ENCODE results near the gene TMEM63A. TPM values are rescaled to one million over a fixed set of nuclear protein-coding genes. Genes with fewer than 3 reads are reported as not detected.

TMEM63A gene
- total and polyA plus RNA-seq, 5 donors from 2014 or later, result 66.9 to 454 (median 70.3) TPM

- Histone ChIP-seq H3K4me3 (ENCODE audit: low read depth, low read length) (no peak overlapping the region), H3K9me3 (ENCODE audit: control insufficient read depth in 2 of 2, low read length in 2 of 2) (no peaks in the 10 kb centered on the region), H3K27me3 (ENCODE audit: control insufficient read depth, insufficient read depth, low read length) (no peaks in the 10 kb centered on the region), H3K27ac (ENCODE audit: insufficient read depth, low read length, poor library complexity, severe bottlenecking) (no peak overlapping the region), H3K4me1 (ENCODE audit: control insufficient read depth, insufficient read depth, low read length, poor library complexity, severe bottlenecking) (peaks cover 33% of the 10 kb centered on the region), H3K36me3 (ENCODE audit: control insufficient read depth, insufficient read depth, low read length) (peaks cover 42% of the 10 kb centered on the region)
- Mint-ChIP-seq H3K4me1 (peaks cover 0 to 61% (median 25%) of the 10 kb centered on the region in 4 donors), H3K4me3 (no peak overlapping the region), H3K27me3 (no peaks in the 10 kb centered on the region), H3K36me3 (peaks cover 16% of the 10 kb centered on the region), H3K9me3 (peaks cover 0 to 2% (median 0%) of the 10 kb centered on the region in 7 donors), H3K27ac (peak overlapping the region in 2 of 3 donors; percentile 32 to 56)
- ATAC-seq (ENCODE audit: low read depth in 2 of 2) (no peak), DNase-seq (no peak)
Measured at GRCh38 chr1:225845097-225845496, 37.1 kb downstream of the TMEM63A start.

- peak overlapping the region; percentile 82 to 91 (median 85) for H3K27ac Mint-ChIP-seq
- no peak overlapping the region for H3K4me3 Mint-ChIP-seq
- H3K27me3 ChIP-seq (ENCODE audit: control insufficient read depth, insufficient read depth, low read length), result no peaks in the 10 kb centered on the region
- no peaks in the 10 kb centered on the region for H3K9me3 ChIP-seq (ENCODE audit: control insufficient read depth in 2 of 2, low read length in 2 of 2)
- H3K36me3 Mint-ChIP-seq, result peaks cover 11% of the 10 kb centered on the region
- ATAC-seq (ENCODE audit: low read depth in 2 of 2) (no peak), DNase-seq (no peak)
- peaks cover 0 to 2% (median 0%) of the 10 kb centered on the region in 7 donors for H3K9me3 Mint-ChIP-seq
- H3K36me3 ChIP-seq (ENCODE audit: control insufficient read depth, insufficient read depth, low read length), result peaks cover 36% of the 10 kb centered on the region
- no peak overlapping the region for H3K4me3 ChIP-seq (ENCODE audit: low read depth, low read length)
- peaks cover 26% of the 10 kb centered on the region for H3K4me1 ChIP-seq (ENCODE audit: control insufficient read depth, insufficient read depth, low read length, poor library complexity, severe bottlenecking)
- no peaks in the 10 kb centered on the region for H3K27me3 Mint-ChIP-seq
- H3K27ac ChIP-seq (ENCODE audit: insufficient read depth, low read length, poor library complexity, severe bottlenecking), result no peak overlapping the region
- peaks cover 0 to 58% (median 23%) of the 10 kb centered on the region in 4 donors for H3K4me1 Mint-ChIP-seq
Measured at GRCh38 chr1:225844236-225845061, 37.7 kb downstream of the TMEM63A start.

GRCh38 chr1:225843426-225843795 lies 38.8 kb downstream of the TMEM63A start:
- peaks cover 0 to 51% (median 19%) of the 10 kb centered on the region in 4 donors for H3K4me1 Mint-ChIP-seq
- peak overlapping the region in 2 of 3 donors; percentile 82 to 85 for H3K27ac Mint-ChIP-seq
- H3K27ac ChIP-seq (ENCODE audit: insufficient read depth, low read length, poor library complexity, severe bottlenecking), result no peak overlapping the region

GRCh38 chr1:225842788-225843425 lies 39.3 kb downstream of the TMEM63A start:
- Histone ChIP-seq H3K4me3 (ENCODE audit: low read depth, low read length) (no peak overlapping the region), H3K27me3 (ENCODE audit: control insufficient read depth, insufficient read depth, low read length) (no peaks in the 10 kb centered on the region), H3K27ac (ENCODE audit: insufficient read depth, low read length, poor library complexity, severe bottlenecking) (no peak overlapping the region), H3K9me3 (ENCODE audit: control insufficient read depth in 2 of 2, low read length in 2 of 2) (no peaks in the 10 kb centered on the region), H3K4me1 (ENCODE audit: control insufficient read depth, insufficient read depth, low read length, poor library complexity, severe bottlenecking) (peaks cover 11% of the 10 kb centered on the region), H3K36me3 (ENCODE audit: control insufficient read depth, insufficient read depth, low read length) (peaks cover 22% of the 10 kb centered on the region)
- Mint-ChIP-seq H3K4me3 (peak overlapping the region in 1 of 4 donors; percentile 49), H3K27ac (peak overlapping the region; percentile 33 to 82 (median 50)), H3K4me1 (peaks cover 0 to 49% (median 14%) of the 10 kb centered on the region in 4 donors), H3K9me3 (no peaks in the 10 kb centered on the region), H3K36me3 (peaks cover under 1% of the 10 kb centered on the region), H3K27me3 (no peaks in the 10 kb centered on the region)
- ATAC-seq (ENCODE audit: low read depth in 2 of 2) (no peak), DNase-seq (no peak)

More at GRCh38 chr1:225843426-225843795, 38.8 kb downstream of the TMEM63A start:
- Histone ChIP-seq H3K4me1 (ENCODE audit: control insufficient read depth, insufficient read depth, low read length, poor library complexity, severe bottlenecking) (peaks cover 16% of the 10 kb centered on the region), H3K27me3 (ENCODE audit: control insufficient read depth, insufficient read depth, low read length) (no peaks in the 10 kb centered on the region), H3K36me3 (ENCODE audit: control insufficient read depth, insufficient read depth, low read length) (peaks cover 27% of the 10 kb centered on the region), H3K9me3 (ENCODE audit: control insufficient read depth in 2 of 2, low read length in 2 of 2) (no peaks in the 10 kb centered on the region), H3K4me3 (ENCODE audit: low read depth, low read length) (no peak overlapping the region)
- no peaks in the 10 kb centered on the region for H3K27me3 Mint-ChIP-seq
- H3K9me3 Mint-ChIP-seq, result peaks cover 0 to 2% (median 0%) of the 10 kb centered on the region in 7 donors
- peaks cover 6% of the 10 kb centered on the region for H3K36me3 Mint-ChIP-seq
- DNase-seq, result no peak
- ATAC-seq (ENCODE audit: low read depth in 2 of 2), result no peak
- peak overlapping the region in 1 of 4 donors; percentile 49 for H3K4me3 Mint-ChIP-seq

GRCh38 chr1:225842074-225842473 lies 40.1 kb downstream of the TMEM63A start:
- H3K27me3 Mint-ChIP-seq, result no peaks in the 10 kb centered on the region
- no peak overlapping the region for H3K4me3 Mint-ChIP-seq
- peaks cover 15% of the 10 kb centered on the region for H3K36me3 ChIP-seq (ENCODE audit: control insufficient read depth, insufficient read depth, low read length)
- H3K4me1 Mint-ChIP-seq, result peaks cover 0 to 42% (median 10%) of the 10 kb centered on the region in 4 donors
- H3K36me3 Mint-ChIP-seq, result no peaks in the 10 kb centered on the region
- peak overlapping the region; percentile 33 to 82 (median 71) for H3K27ac Mint-ChIP-seq
- ATAC-seq (ENCODE audit: low read depth in 2 of 2), result no peak
- DNase-seq, result peak in 1 of 3 donors; percentile 44
- H3K4me1 ChIP-seq (ENCODE audit: control insufficient read depth, insufficient read depth, low read length, poor library complexity, severe bottlenecking), result peaks cover 7% of the 10 kb centered on the region
- no peak overlapping the region for H3K27ac ChIP-seq (ENCODE audit: insufficient read depth, low read length, poor library complexity, severe bottlenecking)
- no peaks in the 10 kb centered on the region for H3K9me3 ChIP-seq (ENCODE audit: control insufficient read depth in 2 of 2, low read length in 2 of 2)
- H3K9me3 Mint-ChIP-seq, result no peaks in the 10 kb centered on the region
- no peaks in the 10 kb centered on the region for H3K27me3 ChIP-seq (ENCODE audit: control insufficient read depth, insufficient read depth, low read length)
- H3K4me3 ChIP-seq (ENCODE audit: low read depth, low read length), result no peak overlapping the region

- H3K27ac ChIP-seq (ENCODE audit: insufficient read depth, low read length, poor library complexity, severe bottlenecking), result no peak overlapping the region
- peaks cover 0 to 39% (median 9%) of the 10 kb centered on the region in 4 donors for H3K4me1 Mint-ChIP-seq
- H3K9me3 Mint-ChIP-seq, result no peaks in the 10 kb centered on the region
- peak overlapping the region in 1 of 4 donors; percentile 54 for H3K4me3 Mint-ChIP-seq
- DNase-seq (no peak), ATAC-seq (ENCODE audit: low read depth in 2 of 2) (no peak)
- H3K4me1 ChIP-seq (ENCODE audit: control insufficient read depth, insufficient read depth, low read length, poor library complexity, severe bottlenecking), result peaks cover 7% of the 10 kb centered on the region
- H3K27me3 ChIP-seq (ENCODE audit: control insufficient read depth, insufficient read depth, low read length), result no peaks in the 10 kb centered on the region
- H3K36me3 ChIP-seq (ENCODE audit: control insufficient read depth, insufficient read depth, low read length), result peaks cover under 1% of the 10 kb centered on the region
- H3K36me3 Mint-ChIP-seq, result no peaks in the 10 kb centered on the region
- H3K27me3 Mint-ChIP-seq, result no peaks in the 10 kb centered on the region
- H3K27ac Mint-ChIP-seq, result peak overlapping the region; percentile 65 to 89 (median 89)
- H3K9me3 ChIP-seq (ENCODE audit: control insufficient read depth in 2 of 2, low read length in 2 of 2), result no peaks in the 10 kb centered on the region
- no peak overlapping the region for H3K4me3 ChIP-seq (ENCODE audit: low read depth, low read length)
Measured at GRCh38 chr1:225840713-225841112, 41.5 kb downstream of the TMEM63A start.

- Histone ChIP-seq H3K4me3 (ENCODE audit: low read depth, low read length) (no peak overlapping the region), H3K9me3 (ENCODE audit: control insufficient read depth in 2 of 2, low read length in 2 of 2) (no peaks in the 10 kb centered on the region), H3K36me3 (ENCODE audit: control insufficient read depth, insufficient read depth, low read length) (no peaks in the 10 kb centered on the region), H3K4me1 (ENCODE audit: control insufficient read depth, insufficient read depth, low read length, poor library complexity, severe bottlenecking) (peaks cover 7% of the 10 kb centered on the region), H3K27me3 (ENCODE audit: control insufficient read depth, insufficient read depth, low read length) (no peaks in the 10 kb centered on the region), H3K27ac (ENCODE audit: insufficient read depth, low read length, poor library complexity, severe bottlenecking) (no peak overlapping the region)
- no peaks in the 10 kb centered on the region for H3K27me3 Mint-ChIP-seq
- H3K9me3 Mint-ChIP-seq, result no peaks in the 10 kb centered on the region
- DNase-seq, result no peak
- ATAC-seq (ENCODE audit: low read depth in 2 of 2), result no peak
- H3K4me1 Mint-ChIP-seq, result peaks cover 0 to 39% (median 9%) of the 10 kb centered on the region in 4 donors
- no peaks in the 10 kb centered on the region for H3K36me3 Mint-ChIP-seq
- no peak overlapping the region for H3K4me3 Mint-ChIP-seq
- H3K27ac Mint-ChIP-seq, result peak overlapping the region in 2 of 3 donors; percentile 62 to 78
Measured at GRCh38 chr1:225840223-225840610, 42.0 kb downstream of the TMEM63A start.
